ENCODE measurements around the gene SYNGR3.
"Not testable (repeated sequence)": the region's sequence is repeated elsewhere in the genome, so short reads cannot be mapped to it uniquely, and the experiment has no call there.

SYNGR3 gene

DNA sequence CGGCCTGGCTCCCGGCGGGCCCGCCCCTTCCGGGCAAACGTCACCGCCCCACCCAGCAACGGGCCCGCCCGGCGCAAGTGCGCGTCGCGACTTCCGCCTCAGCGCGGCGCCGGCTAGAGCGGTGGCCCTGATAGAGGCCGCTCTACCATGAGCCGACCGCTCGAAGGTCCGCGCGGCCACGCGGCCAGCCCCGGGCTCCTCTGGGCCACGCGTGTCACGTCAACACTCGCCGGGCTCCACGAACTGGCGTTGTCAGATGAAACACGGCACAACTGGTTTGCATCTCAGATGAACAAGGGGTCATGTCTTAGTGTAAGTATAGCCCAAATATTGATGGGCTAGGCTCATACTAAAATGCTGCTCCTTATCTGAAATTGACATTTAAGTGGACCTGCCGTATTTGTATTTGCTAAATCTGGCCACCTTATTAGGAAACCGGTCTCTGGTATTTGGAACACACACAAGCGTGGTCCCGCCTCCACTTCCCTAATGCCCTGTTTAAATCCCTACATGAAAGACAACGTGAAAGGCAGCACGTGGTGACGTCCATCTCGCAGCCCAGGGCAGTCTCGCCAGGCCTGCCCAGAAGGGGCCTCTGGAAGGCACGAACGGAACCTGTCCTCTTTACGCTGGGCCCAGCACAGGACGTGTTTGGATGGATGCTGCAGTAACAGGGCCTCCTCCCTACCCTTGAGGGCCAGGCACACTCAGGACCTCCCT is 20.2 kb downstream of the SYNGR3 start, which contains the start of gene ZNF598:
ZNF598 (minus strand) TSS at position 31 of the 720 bp plus-strand sequence.
- no peaks in the 10 kb centered on the region for H3K9me2 ChIP-seq (replicated peaks; ENCODE audit: control insufficient read depth, low read length)
- no peaks in the 10 kb centered on the region for H3K9me3 ChIP-seq (ENCODE audit: control insufficient read depth, insufficient read depth, low read length)
- H3F3A ChIP-seq (ENCODE audit: control insufficient read depth, insufficient read depth) = no peaks in the 10 kb centered on the region
- peaks cover 57% of the 10 kb centered on the region for H3K79me2 ChIP-seq (ENCODE audit: control insufficient read depth, low read length)
- H3K27ac ChIP-seq (ENCODE audit: low read depth, low read length) = peak within 1 kb of the TSS; percentile 61
- peak within 1 kb of the TSS; percentile 93 for H3K4me2 ChIP-seq (ENCODE audit: low read length)
- peaks cover 46% of the 10 kb centered on the region for H3K36me3 ChIP-seq (ENCODE audit: control insufficient read depth, low read length)
- peaks cover 28% of the 10 kb centered on the region for H4K20me1 ChIP-seq (ENCODE audit: control insufficient read depth, insufficient read depth, low read depth, low read length)
- peaks cover 41% of the 10 kb centered on the region for H3K4me1 ChIP-seq (ENCODE audit: control insufficient read depth, low read length)
- TF ChIP-seq EZH2phosphoT487 (IDR thresholded peaks at IDR 0.05; ENCODE audit: borderline replicate concordance, low read length) = no peak
- TF ChIP-seq, protein P1, sequence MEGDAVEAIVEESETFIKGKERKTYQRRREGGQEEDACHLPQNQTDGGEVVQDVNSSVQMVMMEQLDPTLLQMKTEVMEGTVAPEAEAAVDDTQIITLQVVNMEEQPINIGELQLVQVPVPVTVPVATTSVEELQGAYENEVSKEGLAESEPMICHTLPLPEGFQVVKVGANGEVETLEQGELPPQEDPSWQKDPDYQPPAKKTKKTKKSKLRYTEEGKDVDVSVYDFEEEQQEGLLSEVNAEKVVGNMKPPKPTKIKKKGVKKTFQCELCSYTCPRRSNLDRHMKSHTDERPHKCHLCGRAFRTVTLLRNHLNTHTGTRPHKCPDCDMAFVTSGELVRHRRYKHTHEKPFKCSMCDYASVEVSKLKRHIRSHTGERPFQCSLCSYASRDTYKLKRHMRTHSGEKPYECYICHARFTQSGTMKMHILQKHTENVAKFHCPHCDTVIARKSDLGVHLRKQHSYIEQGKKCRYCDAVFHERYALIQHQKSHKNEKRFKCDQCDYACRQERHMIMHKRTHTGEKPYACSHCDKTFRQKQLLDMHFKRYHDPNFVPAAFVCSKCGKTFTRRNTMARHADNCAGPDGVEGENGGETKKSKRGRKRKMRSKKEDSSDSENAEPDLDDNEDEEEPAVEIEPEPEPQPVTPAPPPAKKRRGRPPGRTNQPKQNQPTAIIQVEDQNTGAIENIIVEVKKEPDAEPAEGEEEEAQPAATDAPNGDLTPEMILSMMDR (IDR thresholded peaks at IDR 0.05; ENCODE audit: low read depth, low read length, poor library complexity, severe bottlenecking) = no peak
- H3K4me3 ChIP-seq (ENCODE audit: low read length) = peak within 1 kb of the TSS; percentile 88
- H3K27me3 ChIP-seq (ENCODE audit: control insufficient read depth, low read length) = no peaks in the 10 kb centered on the region

- H3K27me3 ChIP-seq (ENCODE audit: control insufficient read depth, low read length); H3K4me2 ChIP-seq (ENCODE audit: low read length); H3K9me2 ChIP-seq (replicated peaks; ENCODE audit: control insufficient read depth, low read length); H3F3A ChIP-seq (ENCODE audit: control insufficient read depth, insufficient read depth); H3K27ac ChIP-seq (ENCODE audit: low read depth, low read length); H3K4me3 ChIP-seq (ENCODE audit: low read length); H3K9me3 ChIP-seq (ENCODE audit: control insufficient read depth, insufficient read depth, low read length): not testable (repeated sequence)
- Histone ChIP-seq H3K36me3 (ENCODE audit: control insufficient read depth, low read length) (peaks cover 30% of the 10 kb centered on the region), H3K79me2 (ENCODE audit: control insufficient read depth, low read length) (peaks cover 39% of the 10 kb centered on the region), H4K20me1 (ENCODE audit: control insufficient read depth, insufficient read depth, low read depth, low read length) (peaks cover 20% of the 10 kb centered on the region), H3K4me1 (ENCODE audit: control insufficient read depth, low read length) (peaks cover 26% of the 10 kb centered on the region)
Measured at GRCh38 chr16:2011726-2012125, 22.0 kb downstream of the SYNGR3 start.

- Histone ChIP-seq H3K4me3 (ENCODE audit: low read length) (no peak overlapping the region), H4K20me1 (ENCODE audit: control insufficient read depth, insufficient read depth, low read depth, low read length) (peaks cover 2% of the 10 kb centered on the region), H3K9me2 (replicated peaks; ENCODE audit: control insufficient read depth, low read length) (no peaks in the 10 kb centered on the region), H3K9me3 (ENCODE audit: control insufficient read depth, insufficient read depth, low read length) (no peaks in the 10 kb centered on the region), H3K4me2 (ENCODE audit: low read length) (no peak overlapping the region), H3K27me3 (ENCODE audit: control insufficient read depth, low read length) (peaks cover 4% of the 10 kb centered on the region), H3F3A (ENCODE audit: control insufficient read depth, insufficient read depth) (no peaks in the 10 kb centered on the region), H3K4me1 (ENCODE audit: control insufficient read depth, low read length) (peaks cover 8% of the 10 kb centered on the region), H3K79me2 (ENCODE audit: control insufficient read depth, low read length) (peaks cover 21% of the 10 kb centered on the region), H3K36me3 (ENCODE audit: control insufficient read depth, low read length) (peaks cover 12% of the 10 kb centered on the region), H3K27ac (ENCODE audit: low read depth, low read length) (no peak overlapping the region)
- TF ChIP-seq EZH2phosphoT487 (IDR thresholded peaks at IDR 0.05; ENCODE audit: borderline replicate concordance, low read length) = no peak
- TF ChIP-seq, protein P1 (IDR thresholded peaks at IDR 0.05; ENCODE audit: low read depth, low read length, poor library complexity, severe bottlenecking) = no peak
Measured at GRCh38 chr16:2013527-2013926, 23.8 kb downstream of the SYNGR3 start.

- Histone ChIP-seq H3K4me2 (ENCODE audit: low read length) (no peak overlapping the region), H3K27ac (ENCODE audit: low read depth, low read length) (no peak overlapping the region), H3K36me3 (ENCODE audit: control insufficient read depth, low read length) (no peaks in the 10 kb centered on the region)
Measured at GRCh38 chr16:2015117-2015946, 25.6 kb downstream of the SYNGR3 start.

More at GRCh38 chr16:2015117-2015946, 25.6 kb downstream of the SYNGR3 start:
- Histone ChIP-seq H4K20me1 (ENCODE audit: control insufficient read depth, insufficient read depth, low read depth, low read length) (no peaks in the 10 kb centered on the region), H3K27me3 (ENCODE audit: control insufficient read depth, low read length) (peaks cover 20% of the 10 kb centered on the region), H3K79me2 (ENCODE audit: control insufficient read depth, low read length) (peaks cover 5% of the 10 kb centered on the region), H3K9me2 (replicated peaks; ENCODE audit: control insufficient read depth, low read length) (no peaks in the 10 kb centered on the region), H3K9me3 (ENCODE audit: control insufficient read depth, insufficient read depth, low read length) (no peaks in the 10 kb centered on the region), H3F3A (ENCODE audit: control insufficient read depth, insufficient read depth) (no peaks in the 10 kb centered on the region), H3K4me1 (ENCODE audit: control insufficient read depth, low read length) (peaks cover 6% of the 10 kb centered on the region), H3K4me3 (ENCODE audit: low read length) (no peak overlapping the region)
- TF ChIP-seq EZH2phosphoT487 (IDR thresholded peaks at IDR 0.05; ENCODE audit: borderline replicate concordance, low read length) = no peak
- TF ChIP-seq, protein P1 (IDR thresholded peaks at IDR 0.05; ENCODE audit: low read depth, low read length, poor library complexity, severe bottlenecking) = no peak
